ENCODE data around the gene FAM111B. TPM values are rescaled to one million over a fixed set of nuclear protein-coding genes. Genes with fewer than 3 reads are reported as not detected.
"Not testable (repeated sequence)": the region's sequence is repeated elsewhere in the genome, so short reads cannot be mapped to it uniquely, and the experiment has no call there.

Gene FAM111B, protein sequence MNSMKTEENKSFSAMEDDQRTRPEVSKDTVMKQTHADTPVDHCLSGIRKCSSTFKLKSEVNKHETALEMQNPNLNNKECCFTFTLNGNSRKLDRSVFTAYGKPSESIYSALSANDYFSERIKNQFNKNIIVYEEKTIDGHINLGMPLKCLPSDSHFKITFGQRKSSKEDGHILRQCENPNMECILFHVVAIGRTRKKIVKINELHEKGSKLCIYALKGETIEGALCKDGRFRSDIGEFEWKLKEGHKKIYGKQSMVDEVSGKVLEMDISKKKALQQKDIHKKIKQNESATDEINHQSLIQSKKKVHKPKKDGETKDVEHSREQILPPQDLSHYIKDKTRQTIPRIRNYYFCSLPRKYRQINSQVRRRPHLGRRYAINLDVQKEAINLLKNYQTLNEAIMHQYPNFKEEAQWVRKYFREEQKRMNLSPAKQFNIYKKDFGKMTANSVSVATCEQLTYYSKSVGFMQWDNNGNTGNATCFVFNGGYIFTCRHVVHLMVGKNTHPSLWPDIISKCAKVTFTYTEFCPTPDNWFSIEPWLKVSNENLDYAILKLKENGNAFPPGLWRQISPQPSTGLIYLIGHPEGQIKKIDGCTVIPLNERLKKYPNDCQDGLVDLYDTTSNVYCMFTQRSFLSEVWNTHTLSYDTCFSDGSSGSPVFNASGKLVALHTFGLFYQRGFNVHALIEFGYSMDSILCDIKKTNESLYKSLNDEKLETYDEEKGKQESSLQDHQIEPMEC
- total RNA-seq (2014; rRNA removed; shearing (Covaris generic)): 58.3 and 69.9 TPM in 2 replicates

DNA sequence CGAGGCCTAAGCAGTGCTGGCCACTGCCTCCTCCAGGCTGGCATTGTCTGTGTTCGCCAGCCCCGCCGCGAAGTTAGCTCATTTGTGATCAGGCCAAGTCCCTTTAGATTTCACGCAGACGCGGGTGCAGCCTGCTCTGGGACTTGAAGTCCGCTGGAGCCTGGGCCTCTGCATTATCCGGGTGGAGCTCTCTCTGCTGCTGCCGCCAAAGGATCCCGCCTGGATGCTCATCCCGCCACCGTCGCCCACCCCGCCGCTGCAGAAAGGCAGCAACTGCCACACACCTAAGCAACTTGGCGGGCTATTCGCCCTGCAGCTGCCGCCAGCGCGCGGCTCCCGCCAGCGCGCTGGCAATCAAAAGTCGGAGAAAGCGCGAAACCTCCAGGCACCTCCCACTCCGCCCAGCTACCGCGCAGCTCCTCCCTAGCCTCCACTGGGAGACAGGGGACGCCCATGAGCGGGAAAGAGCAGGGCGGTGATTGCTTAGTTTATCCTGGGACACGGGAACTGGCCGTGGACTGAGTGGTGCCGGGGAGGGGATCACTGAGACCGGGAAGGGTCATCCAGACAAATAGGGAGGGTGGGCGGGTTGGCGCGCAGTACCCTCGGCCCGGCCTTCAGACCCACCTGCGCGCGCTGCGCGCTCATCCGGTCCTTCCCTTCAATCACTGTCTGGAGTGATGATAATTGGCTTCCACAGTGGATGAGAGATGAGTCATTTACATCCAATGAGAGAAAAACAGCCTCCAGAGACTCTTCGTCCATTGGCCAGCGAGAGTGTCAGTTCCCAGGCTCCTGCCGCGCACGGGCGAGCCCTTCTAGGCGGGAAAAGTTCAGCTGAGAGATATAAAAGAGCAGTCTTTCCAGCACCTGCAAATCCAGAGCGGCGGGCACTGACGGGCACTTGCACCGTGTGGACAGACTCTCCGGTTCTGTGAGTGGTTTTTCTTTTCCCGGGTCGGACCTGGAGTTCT lies at the start of gene FAM111B:
Gene FAM111B, plus strand, starts transcription at position 875 of the 974 bp plus-strand sequence. CDS start 2,389 bp downstream, outside the sequence.
- Histone ChIP-seq H3K4me3 (peak within 1 kb of the TSS; percentile 75), H3K27ac (peak within 1 kb of the TSS; percentile 67), H3K36me3 (peaks cover 16% of the 10 kb centered on the region), H3K27me3 (no peaks in the 10 kb centered on the region), H3K9me3 (replicated peaks) (no peaks in the 10 kb centered on the region), H3K4me1 (peaks cover 5% of the 10 kb centered on the region)
- DNase-seq: peak; percentile 86 to 91

- H3K4me3 ChIP-seq, H3K4me1 ChIP-seq, H3K27me3 ChIP-seq: not testable (repeated sequence)
Measured at GRCh38 chr11:59058120-59059033, 48.7 kb upstream of the FAM111B start.

GRCh38 chr11:59060096-59060495 lies 46.9 kb upstream of the FAM111B start:
- H3K27ac ChIP-seq; DNase-seq; H3K27me3 ChIP-seq; H3K9me3 ChIP-seq (replicated peaks); H3K4me1 ChIP-seq; H3K36me3 ChIP-seq; H3K4me3 ChIP-seq: not testable (repeated sequence)

More at GRCh38 chr11:59058120-59059033, 48.7 kb upstream of the FAM111B start:
- peak; percentile 61 to 79 for DNase-seq
- H3K27ac ChIP-seq; H3K36me3 ChIP-seq; H3K9me3 ChIP-seq (replicated peaks): not testable (repeated sequence)

DNA sequence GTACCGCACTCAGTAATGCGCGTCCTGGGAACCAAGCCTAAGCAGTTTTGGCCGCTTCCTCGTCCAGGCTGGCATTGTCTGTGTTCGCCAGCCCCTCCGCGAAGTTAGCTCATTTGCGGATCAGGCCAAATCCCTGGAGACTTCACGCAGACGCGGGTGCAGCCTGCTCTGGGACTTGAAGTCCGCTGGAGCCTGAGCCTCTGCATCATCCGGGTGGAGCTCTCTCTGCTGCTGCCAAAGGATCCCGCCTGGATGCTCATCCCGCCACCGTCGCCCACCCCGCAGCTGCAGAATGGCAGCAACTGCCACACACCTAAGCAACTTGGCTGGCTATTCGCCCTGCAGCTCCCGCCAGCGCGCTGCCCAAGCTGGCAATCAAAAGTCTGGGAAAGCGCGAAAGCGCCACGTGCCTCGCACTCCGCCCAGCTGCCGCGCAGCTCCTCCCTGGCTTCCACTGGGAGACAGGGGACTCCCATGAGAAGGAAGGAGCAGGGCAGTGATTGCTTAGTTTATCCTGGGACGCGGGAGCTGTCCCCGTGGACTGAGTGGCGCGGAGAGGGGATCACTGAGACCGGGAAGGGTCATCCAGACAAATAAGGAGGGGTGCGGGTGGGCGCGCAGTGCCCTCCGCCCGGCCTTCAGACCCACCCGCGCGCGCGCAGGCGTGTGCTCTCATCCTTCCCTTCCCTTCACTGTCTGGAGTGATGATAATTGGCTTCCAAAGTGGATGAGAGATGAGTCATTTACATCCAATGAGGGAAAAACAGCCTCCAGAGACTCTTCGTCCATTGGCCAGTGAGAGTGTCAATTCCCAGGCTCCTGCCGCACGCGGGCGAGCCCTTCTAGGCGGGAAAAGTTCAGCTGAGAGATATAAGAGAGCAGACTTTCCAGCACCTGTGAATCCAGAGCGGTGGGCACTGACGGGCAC lies 44.2 kb upstream of the FAM111B start:
- Histone ChIP-seq H3K27me3 (no peaks in the 10 kb centered on the region), H3K4me3 (no peak overlapping the region), H3K9me3 (replicated peaks) (no peaks in the 10 kb centered on the region), H3K4me1 (peaks cover 8% of the 10 kb centered on the region), H3K27ac (no peak overlapping the region), H3K36me3 (no peaks in the 10 kb centered on the region)
- no peak for DNase-seq

DNA sequence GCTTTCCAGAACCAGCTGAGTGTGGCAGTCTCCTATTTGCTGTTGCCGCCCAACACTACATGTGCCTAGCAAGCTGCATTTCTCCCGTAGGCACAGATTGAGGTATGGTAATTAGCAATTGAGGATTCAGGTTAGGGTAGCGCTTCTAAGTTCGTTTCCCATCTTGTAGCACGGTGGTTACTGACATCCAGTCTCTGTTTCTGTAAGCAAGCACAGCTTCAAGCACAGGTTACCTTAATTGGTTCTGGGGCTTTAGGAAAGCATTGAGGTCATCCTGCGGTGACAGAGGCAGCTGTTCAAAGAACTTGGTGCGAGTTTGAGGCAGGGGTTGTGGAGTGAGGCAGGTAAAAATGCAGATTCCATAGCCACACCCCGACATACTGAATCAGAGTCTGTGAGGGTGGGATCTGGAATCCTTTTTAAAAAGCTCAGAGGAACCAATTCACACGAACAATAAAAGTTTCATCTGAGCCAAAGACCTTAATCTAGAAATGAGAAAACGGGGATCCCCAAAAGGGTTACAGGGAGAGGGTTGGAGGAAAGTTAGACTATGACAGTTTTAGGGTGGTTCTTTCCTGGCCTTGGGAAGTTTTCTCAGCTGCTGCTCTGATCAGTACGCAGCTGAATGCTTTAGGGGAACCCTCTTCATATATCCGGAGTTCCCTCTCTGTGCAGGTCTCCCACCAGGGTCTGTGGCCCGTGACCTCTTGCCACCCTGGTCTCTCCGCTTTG lies 42.9 kb upstream of the FAM111B start:
- not testable (repeated sequence) for H3K36me3 ChIP-seq; H3K9me3 ChIP-seq (replicated peaks); H3K27me3 ChIP-seq; H3K4me1 ChIP-seq
- H3K4me3 ChIP-seq: peak overlapping the region; percentile 25
- H3K27ac ChIP-seq: peak overlapping the region; percentile 78
- DNase-seq: peak; percentile 51 to 67

DNA sequence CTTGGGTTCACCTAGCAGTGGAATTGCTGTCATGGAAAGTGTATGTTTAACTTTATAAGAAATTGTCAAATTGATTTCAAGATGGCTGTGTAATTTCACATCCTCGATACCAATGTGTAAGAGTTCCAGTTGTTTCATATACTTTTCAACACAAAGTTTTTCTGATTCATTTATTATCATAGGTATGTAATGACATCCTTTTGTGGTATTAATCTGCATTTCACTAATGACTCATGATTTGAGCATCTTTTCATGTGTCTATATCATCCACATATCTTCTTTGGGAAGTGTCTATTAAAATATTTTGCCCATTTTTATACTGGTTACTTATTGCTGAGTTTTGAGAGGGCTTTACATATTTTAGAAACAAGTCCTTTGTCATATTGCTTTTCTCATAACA lies 38.0 kb upstream of the FAM111B start:
- Histone ChIP-seq H3K9me3 (replicated peaks) (no peaks in the 10 kb centered on the region), H3K27me3 (no peaks in the 10 kb centered on the region), H3K27ac (no peak overlapping the region), H3K4me3 (no peak overlapping the region), H3K36me3 (no peaks in the 10 kb centered on the region), H3K4me1 (peaks cover 5% of the 10 kb centered on the region)
- DNase-seq: no peak

GRCh38 chr11:59076876-59077571 lies 30.0 kb upstream of the FAM111B start:
- Histone ChIP-seq H3K9me3 (replicated peaks) (no peaks in the 10 kb centered on the region), H3K4me3 (no peak overlapping the region), H3K27ac (no peak overlapping the region), H3K4me1 (no peaks in the 10 kb centered on the region), H3K36me3 (no peaks in the 10 kb centered on the region), H3K27me3 (no peaks in the 10 kb centered on the region)
- no peak for DNase-seq

- no peak overlapping the region for H3K4me3 ChIP-seq
- no peak overlapping the region for H3K27ac ChIP-seq
- no peaks in the 10 kb centered on the region for H3K9me3 ChIP-seq (replicated peaks)
- H3K27me3 ChIP-seq: no peaks in the 10 kb centered on the region
- no peaks in the 10 kb centered on the region for H3K36me3 ChIP-seq
- H3K4me1 ChIP-seq: no peaks in the 10 kb centered on the region
- DNase-seq: no peak
Measured at GRCh38 chr11:59078435-59078834, 28.6 kb upstream of the FAM111B start.

DNA sequence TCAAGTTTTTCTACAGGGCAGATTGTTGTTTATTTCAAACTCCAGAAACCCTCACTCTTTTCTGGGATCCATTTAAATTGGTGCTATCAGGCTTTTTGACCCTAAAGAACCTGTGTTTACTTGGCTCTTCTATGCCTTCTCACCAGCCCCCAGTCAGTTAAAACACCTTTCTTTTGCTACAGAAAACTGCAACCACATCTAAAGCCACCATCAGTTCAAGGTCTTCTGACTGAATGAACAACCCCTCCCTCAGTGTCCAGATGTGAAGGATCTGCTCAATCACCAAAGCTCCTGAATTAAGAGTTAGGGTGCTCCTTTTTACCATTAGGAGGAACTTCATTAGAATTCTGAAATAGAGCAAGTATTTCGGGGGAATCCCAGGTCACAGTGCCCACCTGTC lies 28.0 kb upstream of the FAM111B start:
- no peak for DNase-seq
- Histone ChIP-seq H3K36me3 (no peaks in the 10 kb centered on the region), H3K4me3 (no peak overlapping the region), H3K9me3 (replicated peaks) (no peaks in the 10 kb centered on the region), H3K27me3 (no peaks in the 10 kb centered on the region), H3K27ac (no peak overlapping the region), H3K4me1 (no peaks in the 10 kb centered on the region)

DNA sequence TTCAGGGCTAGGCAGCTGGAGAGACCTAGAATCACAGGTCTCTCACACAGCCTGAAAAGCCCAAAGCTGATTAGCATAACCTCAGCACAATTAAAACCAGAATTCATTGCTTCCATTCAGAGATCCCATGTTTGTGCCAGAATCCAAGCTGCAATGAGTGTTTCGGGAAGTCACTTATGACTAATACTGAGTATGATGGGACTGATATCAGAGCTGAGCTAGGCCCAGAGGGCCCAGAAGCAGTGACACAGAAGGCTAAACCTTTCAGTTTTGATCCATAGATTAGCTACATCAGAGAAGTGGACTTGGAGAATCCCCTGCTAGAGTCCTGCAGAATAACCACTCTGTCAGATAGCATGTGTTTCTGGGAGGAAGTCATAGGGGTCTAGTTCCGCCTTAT lies 26.6 kb upstream of the FAM111B start:
- DNase-seq; H3K27ac ChIP-seq; H3K4me3 ChIP-seq; H3K4me1 ChIP-seq; H3K9me3 ChIP-seq (replicated peaks); H3K36me3 ChIP-seq; H3K27me3 ChIP-seq: not testable (repeated sequence)

- not testable (repeated sequence) for H3K4me3 ChIP-seq; H3K27ac ChIP-seq; H3K27me3 ChIP-seq; H3K9me3 ChIP-seq (replicated peaks); H3K36me3 ChIP-seq; H3K4me1 ChIP-seq
- DNase-seq: peak; percentile 15 to 16
Measured at GRCh38 chr11:59081430-59082020, 25.5 kb upstream of the FAM111B start.

GRCh38 chr11:59086007-59086406 lies 21.0 kb upstream of the FAM111B start, which contains the start of gene GLYATL1B:
Gene GLYATL1B, plus strand, starts transcription at chr11:59086307. Its CDS starts 0 bp downstream, at chr11:59086307.
- not testable (repeated sequence) for H3K36me3 ChIP-seq; H3K4me3 ChIP-seq; DNase-seq; H3K9me3 ChIP-seq (replicated peaks); H3K27me3 ChIP-seq; H3K4me1 ChIP-seq; H3K27ac ChIP-seq
